ENCODE data around the gene NKAIN2.
"Not testable (repeated sequence)": the region's sequence is repeated elsewhere in the genome, so short reads cannot be mapped to it uniquely, and the experiment has no call there.

NKAIN2 gene

GRCh38 chr6:124199286-124199685 is 395.6 kb downstream of the NKAIN2 start:
- no peak for DNase-seq (ENCODE audit: low read depth, low spot score)

GRCh38 chr6:124200661-124201060 is 397.0 kb downstream of the NKAIN2 start:
- DNase-seq (ENCODE audit: low read depth, low spot score), result no peak

- no peak for DNase-seq (ENCODE audit: low read depth, low spot score)
These were observed 399.6 kb downstream of the NKAIN2 start for GRCh38 chr6:124203101-124203811.

- no peak for DNase-seq (ENCODE audit: low read depth, low spot score)
These were observed 400.1 kb downstream of the NKAIN2 start for GRCh38 chr6:124203812-124204167.

- no peak for DNase-seq (ENCODE audit: low read depth, low spot score)
These were observed 402.3 kb downstream of the NKAIN2 start for GRCh38 chr6:124205921-124206320.

GRCh38 chr6:124223611-124224345 is 420.1 kb downstream of the NKAIN2 start:
- no peak for DNase-seq (ENCODE audit: low read depth, low spot score)

- DNase-seq (ENCODE audit: low read depth, low spot score), result no peak
These were observed 422.7 kb downstream of the NKAIN2 start for GRCh38 chr6:124226396-124226795.

GRCh38 chr6:124233221-124233620 is 429.6 kb downstream of the NKAIN2 start:
- DNase-seq (ENCODE audit: low read depth, low spot score), result no peak

GRCh38 chr6:124234801-124235200 is 431.1 kb downstream of the NKAIN2 start:
- no peak for DNase-seq (ENCODE audit: low read depth, low spot score)

GRCh38 chr6:124237911-124238310 is 434.2 kb downstream of the NKAIN2 start:
- DNase-seq (ENCODE audit: low read depth, low spot score), result no peak

- DNase-seq (ENCODE audit: low read depth, low spot score), result not testable (repeated sequence)
These were observed 434.7 kb downstream of the NKAIN2 start for GRCh38 chr6:124238408-124238807.

GRCh38 chr6:124254941-124255685 is 451.4 kb downstream of the NKAIN2 start:
- DNase-seq (ENCODE audit: low read depth, low spot score), result no peak

GRCh38 chr6:124260337-124260736 is 456.7 kb downstream of the NKAIN2 start:
- no peak for DNase-seq (ENCODE audit: low read depth, low spot score)

GRCh38 chr6:124269733-124270132 is 466.1 kb downstream of the NKAIN2 start:
- no peak for DNase-seq (ENCODE audit: low read depth, low spot score)

GRCh38 chr6:124273701-124274100 is 470.0 kb downstream of the NKAIN2 start:
- no peak for DNase-seq (ENCODE audit: low read depth, low spot score)

GRCh38 chr6:124282541-124282940 is 478.9 kb downstream of the NKAIN2 start:
- no peak for DNase-seq (ENCODE audit: low read depth, low spot score)

- no peak for DNase-seq (ENCODE audit: low read depth, low spot score)
These were observed 479.8 kb downstream of the NKAIN2 start for GRCh38 chr6:124283486-124283885.

- no peak for DNase-seq (ENCODE audit: low read depth, low spot score)
These were observed 481.5 kb downstream of the NKAIN2 start for GRCh38 chr6:124285146-124285545.

GRCh38 chr6:124294574-124295200 is 491.0 kb downstream of the NKAIN2 start:
- no peak for DNase-seq (ENCODE audit: low read depth, low spot score)

- DNase-seq (ENCODE audit: low read depth, low spot score), result no peak
These were observed 493.8 kb downstream of the NKAIN2 start for GRCh38 chr6:124297507-124297906.

GRCh38 chr6:124298730-124299129 is 495.1 kb downstream of the NKAIN2 start:
- no peak for DNase-seq (ENCODE audit: low read depth, low spot score)

- not testable (repeated sequence) for DNase-seq (ENCODE audit: low read depth, low spot score)
These were observed 497.2 kb downstream of the NKAIN2 start for GRCh38 chr6:124300907-124301306.
